Measurements from ENCODE around the gene DCAF6.

DCAF6 gene

GRCh38 chr1:168057355-168057754, 120.9 kb downstream of the DCAF6 start:
- Histone ChIP-seq H3K9me3 (ENCODE audit: insufficient read depth, low read length, severe bottlenecking) (no peaks in the 10 kb centered on the region), H3K27me3 (ENCODE audit: insufficient read depth, low read length, poor library complexity) (no peaks in the 10 kb centered on the region), H4K20me1 (ENCODE audit: insufficient read depth, low read length) (no peaks in the 10 kb centered on the region), H3K4me2 (ENCODE audit: insufficient read depth, low read length) (no peak overlapping the region), H3K4me1 (ENCODE audit: insufficient read depth, low read length) (no peaks in the 10 kb centered on the region), H2AFZ (ENCODE audit: low read depth, low read length) (no peak overlapping the region), H3K36me3 (ENCODE audit: insufficient read depth, low read length) (peaks cover 32% of the 10 kb centered on the region; the same call in 1 of the 2 replicates), H3K4me3 (ENCODE audit: low read depth in 1 of 2, low read length in 2 of 2) (no peak overlapping the region), H3K9ac (ENCODE audit: low read depth, low read length) (no peak overlapping the region), H3K79me2 (ENCODE audit: insufficient read depth, low read length) (no peaks in the 10 kb centered on the region), H3K27ac (ENCODE audit: low read length) (no peak overlapping the region)
- TF ChIP-seq EZH2 (IDR thresholded peaks at IDR 0.05; ENCODE audit: borderline replicate concordance, low read depth, low read length, severe bottlenecking) (no peak), CTCF (IDR thresholded peaks at IDR 0.05; ENCODE audit: borderline replicate concordance, extremely low read depth, low read length, poor library complexity, severe bottlenecking) (no peak)
- DNase-seq, result no peak
- no peak for ATAC-seq (ENCODE audit: insufficient read depth, low read depth)

DNA sequence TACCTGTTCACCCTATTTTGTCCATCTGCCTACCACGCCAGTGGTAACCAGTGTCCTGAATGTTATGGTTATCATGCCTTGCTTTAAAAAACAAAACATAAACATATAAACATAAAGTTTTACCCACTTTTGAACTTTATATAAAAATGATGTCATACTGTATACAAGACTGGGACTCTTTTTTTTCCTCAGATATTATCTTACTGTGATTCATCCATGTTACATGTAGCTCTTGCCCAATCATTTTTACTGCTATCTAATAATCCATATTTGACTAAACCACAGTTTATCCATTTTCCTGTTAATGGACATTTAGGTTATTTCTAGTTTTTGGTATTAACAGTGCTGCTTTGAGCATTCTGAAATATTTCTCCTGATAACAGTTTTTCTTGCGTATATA, 121.4 kb downstream of the DCAF6 start:
- no peaks in the 10 kb centered on the region for H4K20me1 ChIP-seq (ENCODE audit: insufficient read depth, low read length)
- no peak overlapping the region for H2AFZ ChIP-seq (ENCODE audit: low read depth, low read length)
- H3K9me3 ChIP-seq (ENCODE audit: insufficient read depth, low read length, severe bottlenecking), result no peaks in the 10 kb centered on the region
- no peak overlapping the region for H3K4me2 ChIP-seq (ENCODE audit: insufficient read depth, low read length)
- no peak overlapping the region for H3K27ac ChIP-seq (ENCODE audit: low read length)
- no peak overlapping the region for H3K9ac ChIP-seq (ENCODE audit: low read depth, low read length)
- no peak for TF ChIP-seq EZH2 (IDR thresholded peaks at IDR 0.05; ENCODE audit: borderline replicate concordance, low read depth, low read length, severe bottlenecking)
- H3K36me3 ChIP-seq (ENCODE audit: insufficient read depth, low read length), result peaks cover 28% of the 10 kb centered on the region; the same call in 1 of the 2 replicates
- H3K4me1 ChIP-seq (ENCODE audit: insufficient read depth, low read length), result no peaks in the 10 kb centered on the region
- H3K27me3 ChIP-seq (ENCODE audit: insufficient read depth, low read length, poor library complexity), result no peaks in the 10 kb centered on the region
- DNase-seq (no peak), ATAC-seq (ENCODE audit: insufficient read depth, low read depth) (no peak)
- H3K79me2 ChIP-seq (ENCODE audit: insufficient read depth, low read length), result no peaks in the 10 kb centered on the region
- H3K4me3 ChIP-seq (ENCODE audit: low read depth in 1 of 2, low read length in 2 of 2), result no peak overlapping the region

DNA sequence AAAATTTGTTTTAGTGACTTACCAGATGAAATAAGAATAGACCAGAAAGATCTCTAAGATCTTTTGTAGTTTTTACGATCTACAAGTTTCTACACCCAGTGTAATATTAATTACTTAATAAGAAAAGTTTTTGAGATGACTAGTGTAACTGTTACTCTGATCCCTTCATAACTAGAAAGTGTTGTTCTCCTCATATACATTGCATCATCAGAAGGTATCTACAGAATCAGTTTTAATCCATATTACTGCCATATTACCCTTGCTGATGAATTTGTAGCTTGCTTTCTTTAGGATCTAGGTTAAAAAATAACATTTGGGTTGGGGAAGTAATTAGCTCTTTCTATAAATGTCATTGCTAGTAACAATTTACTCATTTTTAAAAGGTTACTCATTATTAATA, 127.7 kb downstream of the DCAF6 start:
- Histone ChIP-seq H3K27ac (ENCODE audit: low read length) (no peak overlapping the region), H3K36me3 (ENCODE audit: insufficient read depth, low read length) (peaks cover 59% of the 10 kb centered on the region), H3K27me3 (ENCODE audit: insufficient read depth, low read length, poor library complexity) (no peaks in the 10 kb centered on the region), H4K20me1 (ENCODE audit: insufficient read depth, low read length) (no peaks in the 10 kb centered on the region), H3K9me3 (ENCODE audit: insufficient read depth, low read length, severe bottlenecking) (no peaks in the 10 kb centered on the region), H3K9ac (ENCODE audit: low read depth, low read length) (no peak overlapping the region), H3K79me2 (ENCODE audit: insufficient read depth, low read length) (no peaks in the 10 kb centered on the region), H3K4me2 (ENCODE audit: insufficient read depth, low read length) (no peak overlapping the region), H3K4me3 (ENCODE audit: low read depth in 1 of 2, low read length in 2 of 2) (no peak overlapping the region), H2AFZ (ENCODE audit: low read depth, low read length) (no peak overlapping the region), H3K4me1 (ENCODE audit: insufficient read depth, low read length) (no peaks in the 10 kb centered on the region)
- TF ChIP-seq EZH2 (IDR thresholded peaks at IDR 0.05; ENCODE audit: borderline replicate concordance, low read depth, low read length, severe bottlenecking) (no peak), CTCF (IDR thresholded peaks at IDR 0.05; ENCODE audit: borderline replicate concordance, extremely low read depth, low read length, poor library complexity, severe bottlenecking) (no peak)
- ATAC-seq (ENCODE audit: insufficient read depth, low read depth) (no peak), DNase-seq (no peak)

DNA sequence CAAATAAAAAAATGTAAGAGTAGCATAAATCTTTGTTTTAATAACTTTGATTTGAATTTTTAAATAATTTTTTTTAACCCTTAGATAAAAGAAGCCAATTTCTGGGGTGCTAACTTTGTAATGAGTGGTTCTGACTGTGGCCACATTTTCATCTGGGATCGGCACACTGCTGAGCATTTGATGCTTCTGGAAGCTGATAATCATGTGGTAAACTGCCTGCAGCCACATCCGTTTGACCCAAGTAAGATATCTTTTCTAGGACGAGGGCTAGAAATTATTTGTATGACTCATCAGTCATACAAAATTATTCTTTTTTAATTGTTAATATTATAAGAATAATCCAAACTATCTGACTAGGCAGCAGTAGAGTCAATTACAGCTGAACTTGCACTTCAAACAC, 129.0 kb downstream of the DCAF6 start:
- TF ChIP-seq CTCF (IDR thresholded peaks at IDR 0.05; ENCODE audit: borderline replicate concordance, extremely low read depth, low read length, poor library complexity, severe bottlenecking) (no peak), EZH2 (IDR thresholded peaks at IDR 0.05; ENCODE audit: borderline replicate concordance, low read depth, low read length, severe bottlenecking) (no peak)
- Histone ChIP-seq H3K4me1 (ENCODE audit: insufficient read depth, low read length) (no peaks in the 10 kb centered on the region), H3K27ac (ENCODE audit: low read length) (no peak overlapping the region), H3K4me3 (ENCODE audit: low read depth in 1 of 2, low read length in 2 of 2) (no peak overlapping the region), H3K27me3 (ENCODE audit: insufficient read depth, low read length, poor library complexity) (no peaks in the 10 kb centered on the region), H4K20me1 (ENCODE audit: insufficient read depth, low read length) (no peaks in the 10 kb centered on the region), H3K4me2 (ENCODE audit: insufficient read depth, low read length) (no peak overlapping the region), H3K9ac (ENCODE audit: low read depth, low read length) (no peak overlapping the region), H3K9me3 (ENCODE audit: insufficient read depth, low read length, severe bottlenecking) (no peaks in the 10 kb centered on the region), H2AFZ (ENCODE audit: low read depth, low read length) (no peak overlapping the region), H3K36me3 (ENCODE audit: insufficient read depth, low read length) (peaks cover 61% of the 10 kb centered on the region), H3K79me2 (ENCODE audit: insufficient read depth, low read length) (no peaks in the 10 kb centered on the region)
- ATAC-seq (ENCODE audit: insufficient read depth, low read depth), result no peak
- DNase-seq, result no peak
